Motor neuron (in vitro differentiated cells): ENCODE measurements around the gene TMEM164. TPM values are rescaled to one million over a fixed set of nuclear protein-coding genes. Genes with fewer than 3 reads are reported as not detected.
A peak's percentile ranks its signal among the peaks of the same experiment; 100 is the strongest.

ENCODE experiments used
- ATAC-seq, 8 experiments: fragments of 200-7000 bp; cut with Tn5 transposase; replicated peaks in 6 of 8; 2 replicates each; pipeline ENCODE4 v1.8.0; 2021; ENCODE audit warnings: mild to moderate bottlenecking in 8 of 8, moderate library complexity in 8 of 8
- H3K27ac ChIP-seq, 2 donors: fragments of 250-450 bp; sonication (Bioruptor Pico); 2 replicates each; pipeline ENCODE4 v1.9.0; 2021; ENCODE audit warnings: antibody characterized with exemption in 2 of 2, mild to moderate bottlenecking in 2 of 2, moderate library complexity in 1 of 2
- H3K4me1 ChIP-seq, 2 donors: fragments of 250-450 bp; sonication (Bioruptor Pico); replicated peaks in 1 of 2; 2 replicates each; pipeline ENCODE4 v1.6.1; 2021; ENCODE audit warnings: antibody characterized with exemption in 2 of 2, mild to moderate bottlenecking in 2 of 2, moderate library complexity in 1 of 2
- H3K4me3 ChIP-seq, 5 donors: fragments of 250-450 bp; sonication (Bioruptor Pico); 2 replicates each; pipeline ENCODE4 v1.9.0; 2021; ENCODE audit warnings: antibody characterized with exemption in 5 of 5, mild to moderate bottlenecking in 5 of 5, moderate library complexity in 4 of 5
- WGBS, 10 experiments: fragments of 450-650 bp; shearing (Covaris generic); methylation state at CpG; one replicate each; pipeline ENCODE4 v1.0.0; 2022; 5-methylcytosine and 5-hydroxymethylcytosine counted together
- in situ Hi-C, 9 experiments: fragments of 400-800 bp; cut with MboI; loops; one replicate each; pipeline ENCODE4 v1.15.0; 2021; ENCODE audit warnings: low sequenced_read_pairs in 9 of 9, low pct_unique_long_range_greater_than_20kb in 2 of 9; ENCODE audit not compliant: unreplicated experiment in 9 of 9
- total RNA-seq, 8 experiments: library from RNA; unstranded; fragments of 300-600 nt; gene quantifications; 2 replicates each; pipeline versions ENCODE4 v1.2.3 to v1.2.4, GENCODE V29; 2022

The TMEM164 gene
- total RNA-seq, 8 experiments from 2014 or later: 9.3 to 38.2 (median 19.1) TPM

GRCh38 chrX:110032534-110033147 is 29.7 kb downstream of the TMEM164 start:
- ATAC-seq: peak in 5 of 8 experiments; percentile 15 to 51 (median 37)
- WGBS, 10 experiments: 14 to 100% (median 48%) methylated on average over 1 to 3 of the region's 3 CpGs; no CpG with 5 or more reads in 3 of the 10 experiments
- H3K27ac ChIP-seq: no peak overlapping the region
- in situ Hi-C loops: loop anchor here in 1 of 9 experiments (25.0 kb wide), 1 partner anchor 105 kb away; no protein-coding TSS in a partner anchor
- peaks cover 5 to 19% of the 10 kb centered on the region in 2 donors for H3K4me1 ChIP-seq
- no peak overlapping the region for H3K4me3 ChIP-seq

GRCh38 chrX:110034036-110034435 is 31.1 kb downstream of the TMEM164 start:
- no peak for ATAC-seq
- WGBS, 10 experiments: 57 to 100% (median 82%) methylated on average over 1 to 2 of the region's 2 CpGs; no CpG with 5 or more reads in 6 of the 10 experiments
- in situ Hi-C loops: loop anchor here in 1 of 9 experiments (25.0 kb wide), 1 partner anchor 103 kb away; no protein-coding TSS in a partner anchor

GRCh38 chrX:110036162-110037033 is 33.5 kb downstream of the TMEM164 start:
- Histone ChIP-seq H3K27ac (no peak overlapping the region), H3K4me3 (no peak overlapping the region), H3K4me1 (peaks cover 5 to 19% of the 10 kb centered on the region in 2 donors)
- 52 to 100% (median 89%) methylated on average over 1 to 3 of the region's 3 CpGs; no CpG with 5 or more reads in 5 of the 10 experiments for WGBS, 10 experiments
- in situ Hi-C loops: loop anchor here in 1 of 9 experiments (25.0 kb wide), 1 partner anchor 101 kb away; no protein-coding TSS in a partner anchor
- no peak for ATAC-seq

More at GRCh38 chrX:110034036-110034435, 31.1 kb downstream of the TMEM164 start:
- Histone ChIP-seq H3K4me3 (no peak overlapping the region), H3K4me1 (peaks cover 5 to 19% of the 10 kb centered on the region in 2 donors), H3K27ac (no peak overlapping the region)

GRCh38 chrX:110037178-110037577 is 34.3 kb downstream of the TMEM164 start:
- Histone ChIP-seq H3K4me3 (no peak overlapping the region), H3K4me1 (peaks cover 4 to 17% of the 10 kb centered on the region in 2 donors), H3K27ac (no peak overlapping the region)
- ATAC-seq: peak in 6 of 8 experiments; percentile 19 to 89 (median 75)
- WGBS, 10 experiments: 20 to 60% (median 57%) methylated on average over 1 to 2 of the region's 2 CpGs; no CpG with 5 or more reads in 7 of the 10 experiments
- in situ Hi-C loops: loop anchor here in 1 of 9 experiments (25.0 kb wide), 1 partner anchor 100 kb away; no protein-coding TSS in a partner anchor

- Histone ChIP-seq H3K27ac (no peak overlapping the region), H3K4me1 (peaks cover 2 to 7% of the 10 kb centered on the region in 2 donors), H3K4me3 (no peak overlapping the region)
- in situ Hi-C loops: loop anchor here in 1 of 9 experiments (25.0 kb wide), 1 partner anchor 98 kb away; no protein-coding TSS in a partner anchor
- no peak for ATAC-seq
Observed at GRCh38 chrX:110038900-110039299, 36.0 kb downstream of the TMEM164 start.

GRCh38 chrX:110041980-110042379 is 39.1 kb downstream of the TMEM164 start:
- WGBS, 10 experiments: 0 to 100% (median 100%) methylated on average over 1 to 2 of the region's 2 CpGs; no CpG with 5 or more reads in 3 of the 10 experiments
- ATAC-seq: no peak

GRCh38 chrX:110042496-110042895 is 39.6 kb downstream of the TMEM164 start:
- in situ Hi-C loops: loop anchor here in 1 of 9 experiments (25.0 kb wide), 1 partner anchor 95 kb away; no protein-coding TSS in a partner anchor
- ATAC-seq: peak in 2 of 8 experiments; percentile 44 to 58
- no peak overlapping the region for H3K4me3 ChIP-seq
- no peak overlapping the region for H3K27ac ChIP-seq
- peaks cover 11% of the 10 kb centered on the region in 2 donors for H3K4me1 ChIP-seq

More at GRCh38 chrX:110041980-110042379, 39.1 kb downstream of the TMEM164 start:
- no peak overlapping the region for H3K4me3 ChIP-seq
- H3K4me1 ChIP-seq: peaks cover 13 to 15% of the 10 kb centered on the region in 2 donors
- in situ Hi-C loops: loop anchor here in 1 of 9 experiments (25.0 kb wide), 1 partner anchor 95 kb away; no protein-coding TSS in a partner anchor
- H3K27ac ChIP-seq: no peak overlapping the region

- in situ Hi-C loops: loop anchor here in 1 of 9 experiments (25.0 kb wide), 1 partner anchor 94 kb away; no protein-coding TSS in a partner anchor
- WGBS, 10 experiments: 0 to 100% (median 40%) methylated on average over 1 to 2 of the region's 2 CpGs; no CpG with 5 or more reads in 3 of the 10 experiments
- Histone ChIP-seq H3K27ac (no peak overlapping the region), H3K4me3 (no peak overlapping the region), H3K4me1 (peaks cover 11 to 16% of the 10 kb centered on the region in 2 donors)
- no peak for ATAC-seq
Observed at GRCh38 chrX:110043506-110043905, 40.6 kb downstream of the TMEM164 start.

GRCh38 chrX:110044346-110045249 is 41.7 kb downstream of the TMEM164 start:
- ATAC-seq: no peak
- 44 to 100% (median 100%) methylated on average over 1 to 4 of the region's 4 CpGs; no CpG with 5 or more reads in 3 of the 10 experiments for WGBS, 10 experiments
- H3K4me1 ChIP-seq: peaks cover 14 to 19% of the 10 kb centered on the region in 2 donors
- in situ Hi-C loops: loop anchor here in 1 of 9 experiments (25.0 kb wide), 1 partner anchor 93 kb away; no protein-coding TSS in a partner anchor
- H3K27ac ChIP-seq: no peak overlapping the region
- no peak overlapping the region for H3K4me3 ChIP-seq

- in situ Hi-C loops: loop anchor here in 1 of 9 experiments (25.0 kb wide), 1 partner anchor 92 kb away; no protein-coding TSS in a partner anchor
- 20 to 100% (median 68%) methylated on average over 1 to 3 of the region's 3 CpGs; no CpG with 5 or more reads in 7 of the 10 experiments for WGBS, 10 experiments
- no peak overlapping the region for H3K27ac ChIP-seq
- no peak for ATAC-seq
- peaks cover 19 to 22% of the 10 kb centered on the region in 2 donors for H3K4me1 ChIP-seq
- no peak overlapping the region for H3K4me3 ChIP-seq
Observed at GRCh38 chrX:110045421-110045820, 42.5 kb downstream of the TMEM164 start.

- ATAC-seq: peak; percentile 50 to 83 (median 65)
- peaks cover 22 to 24% of the 10 kb centered on the region in 2 donors for H3K4me1 ChIP-seq
- in situ Hi-C loops: loop anchor here in 1 of 9 experiments (25.0 kb wide), 1 partner anchor 91 kb away; no protein-coding TSS in a partner anchor
- WGBS, 10 experiments: 0 to 83% (median 24%) methylated on average over 1 to 4 of the region's 4 CpGs; no CpG with 5 or more reads in 6 of the 10 experiments
- no peak overlapping the region for H3K4me3 ChIP-seq
- no peak overlapping the region for H3K27ac ChIP-seq
Observed at GRCh38 chrX:110046001-110046400, 43.1 kb downstream of the TMEM164 start.
